A673 (cell line): Measurements from ENCODE around the gene LTBP2.

ENCODE experiments used
- EZH2 ChIP-seq: fragments of 200-600 bp; sonication (generic); IDR thresholded peaks from 2 replicates; pipeline ENCODE4 v1.6.1; 2017; ENCODE audit warnings: borderline replicate concordance, low read depth, mild to moderate bottlenecking, mixed read lengths, antibody characterized with exemption, low read length; ENCODE audit not compliant: poor library complexity, severe bottlenecking
- TF ChIP-seq, protein P1 (sequence below): fragments of 300-800, 200-600 bp; sonication (generic); conservative IDR thresholded peaks from 2 replicates; pipeline ENCODE4 v1.5.1; 2017; ENCODE audit warnings: low read depth, mild to moderate bottlenecking, antibody characterized with exemption, low read length, moderate library complexity, mixed read lengths

GRCh38 chr14:74652541-74652940, 40.5 kb upstream of the LTBP2 start:
- TF ChIP-seq, protein P1, sequence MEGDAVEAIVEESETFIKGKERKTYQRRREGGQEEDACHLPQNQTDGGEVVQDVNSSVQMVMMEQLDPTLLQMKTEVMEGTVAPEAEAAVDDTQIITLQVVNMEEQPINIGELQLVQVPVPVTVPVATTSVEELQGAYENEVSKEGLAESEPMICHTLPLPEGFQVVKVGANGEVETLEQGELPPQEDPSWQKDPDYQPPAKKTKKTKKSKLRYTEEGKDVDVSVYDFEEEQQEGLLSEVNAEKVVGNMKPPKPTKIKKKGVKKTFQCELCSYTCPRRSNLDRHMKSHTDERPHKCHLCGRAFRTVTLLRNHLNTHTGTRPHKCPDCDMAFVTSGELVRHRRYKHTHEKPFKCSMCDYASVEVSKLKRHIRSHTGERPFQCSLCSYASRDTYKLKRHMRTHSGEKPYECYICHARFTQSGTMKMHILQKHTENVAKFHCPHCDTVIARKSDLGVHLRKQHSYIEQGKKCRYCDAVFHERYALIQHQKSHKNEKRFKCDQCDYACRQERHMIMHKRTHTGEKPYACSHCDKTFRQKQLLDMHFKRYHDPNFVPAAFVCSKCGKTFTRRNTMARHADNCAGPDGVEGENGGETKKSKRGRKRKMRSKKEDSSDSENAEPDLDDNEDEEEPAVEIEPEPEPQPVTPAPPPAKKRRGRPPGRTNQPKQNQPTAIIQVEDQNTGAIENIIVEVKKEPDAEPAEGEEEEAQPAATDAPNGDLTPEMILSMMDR, result no peak
- TF ChIP-seq EZH2, result no peak
